HG02943 (cell line): Measurements from ENCODE around the gene GRK1.

Experiments used
- ATAC-seq: cut with Tn5 transposase; IDR thresholded peaks from one replicate; pipeline ENCODE4 v1.9.1; 2021; ENCODE audit warnings: mild to moderate bottlenecking, low read depth, moderate library complexity; ENCODE audit not compliant: unreplicated experiment

Gene GRK1

GRCh38 chr13:113647351-113648215 lies 19.4 kb upstream of the GRK1 start:
- no peak for ATAC-seq

DNA sequence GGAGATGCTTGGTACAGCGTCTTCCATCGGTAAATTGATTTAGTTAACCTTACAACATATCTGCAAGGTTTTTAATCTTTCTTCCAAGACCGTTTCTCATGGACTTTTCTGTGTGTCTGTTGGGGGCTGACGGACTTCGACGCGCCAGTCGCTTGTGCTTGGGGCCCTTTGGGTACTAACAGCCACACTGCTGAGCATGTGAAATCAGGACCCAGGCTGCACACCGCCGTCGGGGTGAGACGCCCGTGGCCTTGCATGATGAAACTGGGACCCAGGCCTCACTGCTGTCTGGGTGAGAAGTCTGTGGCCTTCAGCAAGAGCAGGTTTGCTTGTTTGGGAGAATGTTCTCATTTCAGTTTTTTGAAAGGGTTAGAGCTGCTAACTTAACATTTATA lies 18.8 kb upstream of the GRK1 start:
- ATAC-seq: no peak

DNA sequence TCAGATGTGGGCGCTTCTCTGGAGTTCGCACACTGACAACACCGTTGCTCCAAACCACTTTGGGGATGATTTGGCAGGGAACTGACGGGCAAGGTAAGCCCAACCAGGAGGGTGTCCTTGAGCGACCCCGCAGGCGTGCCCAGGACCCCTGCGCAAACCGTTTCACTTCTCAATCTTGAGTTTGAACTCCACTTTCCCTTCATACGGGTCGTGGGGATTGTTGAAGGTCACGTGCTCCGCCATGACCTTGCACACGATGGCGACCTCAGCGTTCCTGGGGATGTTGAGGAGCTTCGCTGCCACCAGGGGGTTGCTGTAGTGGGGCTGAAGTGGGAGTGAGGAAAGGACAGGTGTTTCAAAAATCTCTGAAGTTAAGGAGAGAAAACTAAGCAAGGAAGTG lies 17.8 kb upstream of the GRK1 start:
- ATAC-seq: no peak

DNA sequence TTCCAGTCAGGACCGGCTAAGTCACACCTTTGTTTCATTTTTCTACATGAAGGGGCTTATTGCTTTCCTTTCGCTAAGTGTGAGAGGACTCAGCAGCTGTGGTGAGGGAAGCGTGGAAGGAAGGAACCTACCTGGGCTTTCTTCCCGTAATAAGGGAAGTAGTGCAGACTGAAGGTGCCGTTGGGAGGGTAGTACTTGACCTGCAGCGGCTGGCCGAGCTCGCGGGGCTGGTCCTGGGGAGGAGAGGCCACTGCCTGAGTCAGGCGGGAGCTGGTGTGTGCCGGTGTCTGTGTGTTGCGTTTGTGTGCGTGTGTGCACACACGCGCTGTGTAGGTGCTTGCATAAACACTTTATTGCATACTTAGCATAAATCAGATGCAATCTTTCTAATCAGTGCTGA lies 16.7 kb upstream of the GRK1 start:
- no peak for ATAC-seq

- ATAC-seq: no peak
These were observed 16.3 kb upstream of the GRK1 start for GRCh38 chr13:113650731-113651148.

DNA sequence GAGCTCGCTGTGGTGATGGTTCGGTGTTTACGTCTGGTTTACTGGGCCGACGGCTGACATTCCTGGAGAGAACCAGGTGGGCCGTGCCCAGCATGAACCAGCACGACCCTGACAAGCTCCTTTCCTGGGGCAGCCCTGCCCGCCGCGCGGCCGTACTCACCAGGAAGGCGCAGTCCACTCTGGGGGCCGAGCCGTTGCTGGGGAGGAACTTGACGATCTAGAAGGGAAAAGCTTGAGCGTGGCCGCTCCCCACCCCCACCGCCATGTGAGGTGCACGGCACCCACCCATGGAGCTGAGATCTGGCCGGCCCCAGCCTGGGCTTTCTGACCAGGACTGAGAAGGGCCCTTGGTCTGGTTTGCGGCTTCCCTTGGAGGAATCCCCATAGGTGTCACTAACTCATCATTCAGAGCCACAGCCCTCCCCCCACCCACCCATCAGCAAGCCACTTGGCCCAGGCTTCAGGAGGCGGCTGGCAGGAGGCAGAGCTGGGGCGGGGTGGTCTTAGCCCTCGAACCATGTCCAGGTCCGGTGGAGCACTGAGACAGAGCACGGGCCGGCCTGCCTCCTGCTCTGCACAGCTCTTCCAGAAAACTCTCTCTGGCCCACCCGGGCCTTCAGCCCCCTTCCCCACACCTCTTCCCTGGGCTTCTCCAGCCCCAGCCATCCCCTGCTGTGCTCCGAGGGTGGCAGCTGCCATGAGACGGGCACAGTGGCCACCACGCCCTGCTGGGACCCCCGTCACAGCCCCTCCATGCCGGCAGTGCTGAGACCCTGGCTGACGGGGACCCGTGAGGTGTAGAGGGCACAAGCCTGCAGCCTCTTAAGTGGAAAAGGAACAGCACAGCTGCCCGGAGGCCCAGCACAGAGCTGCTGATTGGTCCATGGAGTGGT lies 15.3 kb upstream of the GRK1 start:
- ATAC-seq: no peak

DNA sequence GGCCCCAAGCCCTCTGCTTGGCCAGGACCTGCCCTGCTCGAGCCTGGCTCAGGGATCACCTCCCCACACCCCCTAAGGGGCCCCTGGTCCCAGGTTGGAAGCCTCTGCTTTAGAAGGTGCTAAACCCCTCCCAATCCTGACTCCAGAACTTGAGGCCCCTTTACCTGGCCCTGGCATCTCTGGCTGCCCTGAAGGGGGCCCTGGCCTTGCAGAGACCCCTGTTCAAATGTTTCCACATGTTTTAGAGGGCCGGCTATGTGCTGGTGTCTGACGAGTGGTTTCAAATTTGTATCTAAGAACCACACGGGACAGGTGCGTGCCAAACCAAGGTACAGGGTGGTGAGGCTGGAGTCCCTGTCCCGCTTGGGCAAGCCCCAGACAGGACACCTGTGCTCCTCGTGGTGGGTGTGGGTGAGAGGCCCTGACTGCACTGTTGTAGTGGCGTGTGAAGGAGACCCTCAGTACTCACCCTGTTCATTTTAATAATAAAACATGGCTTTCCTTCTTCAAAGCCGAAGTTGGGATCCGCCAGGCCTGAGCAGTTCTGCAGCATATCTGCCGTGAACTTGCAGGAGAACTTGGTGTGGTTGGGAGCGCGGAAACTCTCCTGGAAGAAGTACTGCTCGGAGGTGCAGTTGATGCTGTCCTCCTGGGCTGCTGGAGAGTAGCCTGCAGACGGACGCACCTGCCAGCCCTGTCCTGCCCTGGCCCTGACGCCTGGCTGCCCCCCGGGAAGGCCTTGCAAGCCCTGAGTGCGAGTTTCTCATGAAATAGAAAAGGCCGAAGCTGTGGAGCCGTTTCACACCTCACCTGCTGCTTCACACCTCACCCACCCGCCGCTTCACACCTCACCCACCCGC lies 14.4 kb upstream of the GRK1 start:
- no peak for ATAC-seq

- ATAC-seq: no peak
These were observed 13.5 kb upstream of the GRK1 start for GRCh38 chr13:113653264-113654174.

DNA sequence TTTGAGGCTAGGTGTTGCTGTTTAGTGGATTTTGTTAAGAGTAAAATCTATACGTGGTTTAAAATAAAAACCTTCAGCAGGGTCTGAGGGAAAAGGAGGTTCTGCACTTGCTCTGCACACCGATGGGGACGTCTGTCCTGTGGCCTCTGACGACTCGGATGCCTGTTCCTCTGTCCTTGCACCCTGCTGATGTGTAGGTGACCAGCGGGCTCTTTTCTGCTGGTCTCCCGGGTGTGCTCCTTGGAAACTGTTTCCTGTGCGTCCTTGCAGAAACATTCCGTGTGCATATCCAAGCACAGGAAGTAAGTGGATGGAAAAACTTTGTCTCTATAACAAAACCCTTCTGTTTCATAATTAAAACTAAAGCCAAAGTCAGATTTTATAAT lies 12.9 kb upstream of the GRK1 start:
- ATAC-seq: no peak

GRCh38 chr13:113654591-113655345 lies 12.3 kb upstream of the GRK1 start:
- ATAC-seq: no peak

- no peak for ATAC-seq
These were observed 11.5 kb upstream of the GRK1 start for GRCh38 chr13:113655346-113656002.

GRCh38 chr13:113656003-113656588 lies 10.9 kb upstream of the GRK1 start:
- ATAC-seq: no peak

- no peak for ATAC-seq
These were observed 10.0 kb upstream of the GRK1 start for GRCh38 chr13:113656831-113657671.

DNA sequence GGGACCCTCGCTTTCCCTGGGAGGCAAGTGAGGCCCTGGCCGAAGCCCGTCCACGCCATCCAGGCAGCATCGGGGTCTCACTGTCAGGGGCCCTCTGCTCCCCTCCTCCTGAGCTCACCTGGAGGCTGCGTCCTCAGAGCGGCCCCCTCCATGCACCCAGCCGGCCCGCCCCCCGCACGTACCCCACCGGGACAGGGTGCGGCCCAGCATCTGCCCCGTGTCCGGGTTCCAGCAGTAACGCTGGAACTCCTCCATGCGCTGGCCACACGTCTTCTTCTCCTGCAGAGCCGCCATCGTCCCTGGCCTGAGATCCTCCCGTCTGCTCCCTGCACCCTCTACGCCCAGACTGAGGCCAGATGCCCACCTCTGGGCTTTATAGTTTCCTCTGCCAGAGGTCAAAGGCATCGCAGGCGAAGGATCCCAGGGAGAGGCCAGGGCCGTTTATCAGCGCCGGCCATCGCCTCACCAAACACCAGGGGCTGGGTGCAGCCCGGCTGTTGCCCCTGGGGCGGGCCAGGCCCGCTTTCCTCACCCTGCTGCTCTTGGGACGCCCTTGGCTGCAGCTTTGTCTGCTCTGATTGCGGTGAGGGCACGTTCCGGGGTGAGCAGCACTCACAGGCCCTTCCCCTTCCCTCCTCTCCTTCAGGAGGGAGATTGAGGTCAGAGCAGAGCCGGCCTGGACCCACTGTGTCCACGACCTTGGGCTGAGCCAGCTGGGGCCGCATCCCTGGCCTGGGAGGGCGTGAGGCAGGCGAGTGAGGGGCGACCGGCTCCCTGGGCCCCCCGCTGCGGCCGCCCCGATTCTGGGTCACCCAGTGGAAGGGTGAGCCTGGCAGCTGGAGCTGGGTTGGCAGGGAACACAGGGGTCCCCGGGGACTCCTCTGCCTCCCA lies 8.9 kb upstream of the GRK1 start, which contains the start of gene ATP4B:
Gene ATP4B, minus strand, starts transcription at position 348 of the 891 bp plus-strand sequence. Its CDS starts 54 bp downstream, at position 294.
- no peak for ATAC-seq

DNA sequence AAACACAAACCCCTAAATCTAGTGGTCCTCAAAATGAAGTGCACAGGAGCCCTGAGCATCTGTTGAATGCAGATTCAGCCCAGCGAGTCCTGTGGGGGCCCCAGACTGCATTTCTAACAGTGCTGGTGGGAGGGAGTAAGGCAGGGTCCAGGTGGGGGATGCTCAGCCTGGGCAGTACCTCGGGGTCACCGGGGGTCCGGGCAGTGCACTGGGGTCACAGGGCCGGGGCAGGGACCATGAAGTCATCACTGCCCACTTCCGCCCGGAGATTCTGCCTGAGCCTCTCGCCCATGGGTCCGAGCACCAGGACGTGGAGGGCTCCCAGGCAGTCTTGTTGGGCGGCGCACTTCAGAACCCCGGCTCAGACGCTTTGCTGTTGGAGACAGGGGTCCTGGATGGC lies 8.2 kb upstream of the GRK1 start:
- no peak for ATAC-seq

DNA sequence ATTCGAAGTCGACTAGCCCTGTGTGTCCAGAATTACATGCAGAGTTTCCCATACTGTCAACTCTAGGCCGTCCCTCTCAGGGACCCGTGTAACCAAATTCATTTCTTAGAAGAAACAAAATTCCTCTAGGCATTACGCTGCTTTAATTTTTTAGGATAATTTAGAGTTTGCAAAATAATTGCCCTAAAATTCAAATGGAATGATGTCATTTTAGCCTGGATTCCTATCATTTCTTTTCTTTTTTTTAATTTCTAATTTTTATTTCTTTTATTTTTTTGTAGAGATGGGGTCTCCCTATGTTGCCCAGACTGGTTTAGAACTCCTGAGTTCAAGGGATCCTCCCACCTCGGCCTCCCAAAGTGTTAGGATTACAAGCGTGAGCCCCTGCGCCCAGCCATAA lies 7.7 kb upstream of the GRK1 start:
- no peak for ATAC-seq
